ENCODE data around the gene MANSC4.
"Not testable (repeated sequence)": the region's sequence is repeated elsewhere in the genome, so short reads cannot be mapped to it uniquely, and the experiment has no call there.

- TF ChIP-seq CTCF, POLR2A (IDR thresholded peaks at IDR 0.05): not testable (repeated sequence)
Measured at GRCh38 chr12:27745734-27746133, 34.3 kb downstream of the MANSC4 start.
